GM12878 (cell line): ENCODE data around the gene ARMC8. TPM values are rescaled to one million over a fixed set of nuclear protein-coding genes. Genes with fewer than 3 reads are reported as not detected.

ENCODE experiments used
- ATAC-seq: fragments of 200-7000 bp; cut with Tn5 transposase; 3 replicates; pipeline ENCODE4 v1.9.1; 2020; ENCODE audit warnings: mild to moderate bottlenecking, moderate library complexity
- BruUV-seq: library from RNA; stranded (reverse); fragments of 400-500 nt; replicated peaks from 2 replicates; lab custom pipeline; 2021; lab: Mats Ljungman, UMichigan
- CTCF ChIA-PET: fragments of 300-600 bp; sonication (Branson Sonifier 250); formaldehyde crosslinking; extraction: SDS; loops from one replicate; lab custom pipeline; 2021; ENCODE audit warnings: inconsistent platforms; lab: Yijun Ruan, JAX
- POLR2A ChIA-PET: fragments of 350-600 bp; formaldehyde crosslinking; extraction: SDS; loops from one replicate; lab custom pipeline; 2021; ENCODE audit warnings: inconsistent platforms; lab: Charles Lee
- RAD21 ChIA-PET: fragments of 300-600 bp; sonication (Branson Sonifier 250); formaldehyde crosslinking; loops from one replicate; lab custom pipeline; 2023; ENCODE audit warnings: antibody characterized with exemption; ENCODE audit not compliant: unreplicated experiment; lab: Charles Lee
- SMC1A ChIA-PET: fragments of 300-600 bp; sonication (Branson Sonifier 250); formaldehyde crosslinking; loops from one replicate; lab custom pipeline; 2023; ENCODE audit not compliant: unreplicated experiment, uncharacterized antibody; lab: Charles Lee
- DNase-seq: peaks from one replicate; pipeline ENCODE4 v3.0.0-alpha.2; 2011; ENCODE audit warnings: low read depth, low spot score
- FAIRE-seq: peaks from 3 replicates; lab custom pipeline; 2011; peaks lifted over from hg19 to GRCh38; lab: Jason Lieb, UNC
- H2AFZ ChIP-seq: 2 replicates; pipeline ENCODE4 v1.6.0; 2011; ENCODE audit warnings: low read depth, low read length, control low read depth; ENCODE audit not compliant: control insufficient read depth
- H3K27ac ChIP-seq: 2 replicates; pipeline ENCODE4 v1.5.1; 2011; ENCODE audit warnings: control low read depth; ENCODE audit not compliant: control insufficient read depth, insufficient read depth
- H3K27me3 ChIP-seq, 2 experiments: replicated peaks in 1 of 2; 2 replicates each; pipeline versions ENCODE4 v1.6.0 to v1.6.1; 2011; ENCODE audit warnings: low read length in 1 of 2; ENCODE audit not compliant: control insufficient read depth in 2 of 2, insufficient read depth in 2 of 2
- H3K36me3 ChIP-seq, 2 experiments: 2 replicates each; pipeline ENCODE4 v1.5.1; 2011; ENCODE audit warnings: low read length in 1 of 2; ENCODE audit not compliant: control insufficient read depth in 2 of 2, insufficient read depth in 2 of 2
- H3K4me1 ChIP-seq: 2 replicates; pipeline ENCODE4 v1.6.1; 2011; ENCODE audit warnings: mild to moderate bottlenecking, low read length, moderate library complexity, mixed read lengths; ENCODE audit not compliant: control insufficient read depth, insufficient read depth
- H3K4me2 ChIP-seq: 2 replicates; pipeline ENCODE4 v1.6.0; 2011; ENCODE audit warnings: control low read depth; ENCODE audit not compliant: control insufficient read depth, insufficient read depth
- H3K4me3 ChIP-seq: fragments of 200-600 bp; sonication (generic); 2 replicates; pipeline ENCODE4 v1.5.1; 2016
- H3K79me2 ChIP-seq: 2 replicates; pipeline ENCODE4 v1.6.0; 2011; ENCODE audit warnings: low read length; ENCODE audit not compliant: control insufficient read depth, insufficient read depth
- H3K9ac ChIP-seq: 2 replicates; pipeline ENCODE4 v1.8.0; 2011; ENCODE audit warnings: low read length, control low read depth, mixed read lengths; ENCODE audit not compliant: control insufficient read depth, insufficient read depth
- H3K9me3 ChIP-seq: replicated peaks from 3 replicates; pipeline ENCODE4 v1.5.1; 2011; ENCODE audit warnings: mild to moderate bottlenecking, low read length; ENCODE audit not compliant: control insufficient read depth, insufficient read depth
- H4K20me1 ChIP-seq: 2 replicates; pipeline ENCODE4 v1.6.0; 2011; ENCODE audit not compliant: control insufficient read depth, insufficient read depth
- ATF7 ChIP-seq: fragments of 450-650 bp; IDR thresholded peaks from 2 replicates; pipeline ENCODE4 v1.6.1; 2016; ENCODE audit warnings: low read depth, mild to moderate bottlenecking
- BRCA1 ChIP-seq: IDR thresholded peaks from 2 replicates; pipeline ENCODE4 v1.6.1; 2011; ENCODE audit warnings: low read depth, low read length, improper control_type of control experiment
- CBFB ChIP-seq: IDR thresholded peaks from 2 replicates; pipeline ENCODE4 v1.6.1; 2016; ENCODE audit warnings: antibody characterized with exemption, low read depth
- EED ChIP-seq: sonication (generic); IDR thresholded peaks from 2 replicates; pipeline ENCODE4 v1.6.1; 2016; ENCODE audit warnings: antibody characterized with exemption, low read depth
- IRF4 ChIP-seq: IDR thresholded peaks from 2 replicates; pipeline ENCODE4 v1.6.1; 2011; ENCODE audit warnings: low read depth, low read length
- MAX ChIP-seq: IDR thresholded peaks from 2 replicates; pipeline ENCODE4 v1.6.1; 2012; ENCODE audit warnings: low read depth, low read length, improper control_type of control experiment
- MYB ChIP-seq: fragments of 150-350 bp; IDR thresholded peaks from 2 replicates; pipeline ENCODE4 v1.6.1; 2014; ENCODE audit warnings: mild to moderate bottlenecking, low read depth, low read length, borderline replicate concordance
- NR2C1 ChIP-seq: fragments of 450-650 bp; IDR thresholded peaks from 2 replicates; pipeline ENCODE4 v1.6.1; 2017; ENCODE audit warnings: antibody characterized with exemption, mild to moderate bottlenecking, moderate library complexity
- NR2C2 ChIP-seq: IDR thresholded peaks from 2 replicates; pipeline ENCODE4 v1.6.1; 2011; ENCODE audit warnings: borderline replicate concordance, low read depth; ENCODE audit not compliant: control insufficient read depth, insufficient read length
- SMAD1 ChIP-seq: fragments of 450-650 bp; IDR thresholded peaks from 2 replicates; pipeline ENCODE4 v1.6.1; 2018; ENCODE audit warnings: mild to moderate bottlenecking, low read depth; ENCODE audit not compliant: partially characterized antibody
- SUPT20H ChIP-seq: IDR thresholded peaks from 2 replicates; pipeline ENCODE4 v1.6.1; 2011; ENCODE audit warnings: low read depth, mild to moderate bottlenecking, low read length, moderate library complexity, borderline replicate concordance; ENCODE audit not compliant: control insufficient read depth
- SUZ12 ChIP-seq: fragments of 200-600 bp; sonication (generic); IDR thresholded peaks from one replicate; pipeline ENCODE4 v1.6.1; 2018; ENCODE audit warnings: antibody characterized with exemption, mild to moderate bottlenecking; ENCODE audit not compliant: unreplicated experiment
- TCF3 ChIP-seq: IDR thresholded peaks from 2 replicates; pipeline ENCODE4 v1.6.1; 2012; ENCODE audit warnings: low read depth, mild to moderate bottlenecking, low read length, borderline replicate concordance; ENCODE audit not compliant: insufficient read depth
- WGBS: methylation state at CpG from one replicate; pipeline ENCODE4 v1.1.6; 2016; ENCODE audit warnings: low lambda C conversion rate; ENCODE audit not compliant: insufficient replicate concordance, insufficient coverage; ENCODE audit errors: missing lambda C conversion rate; 5-methylcytosine and 5-hydroxymethylcytosine counted together
- in situ Hi-C: fragments of 300-500 bp; cut with MboI; formaldehyde crosslinking; loops from 9 replicates; pipeline ENCODE4 v1.14.3; 2018; ENCODE audit warnings: mixed read lengths
- intact Hi-C: fragments of 100-400 bp; cut with micrococcal nuclease; formaldehyde crosslinking; loops from one replicate; pipeline ENCODE4 v1.14.2; 2022; ENCODE audit not compliant: unreplicated experiment
- polyA plus RNA-seq, 11 experiments: library from polyadenylated mRNA; depleted of rRNA in 4 of 11; unstranded in 6 of 11; stranded (reverse) in 5 of 11; fragments of >200 nt; fragmentation: Nextera tagmentation in 4 of 11; fragmentation: Illumina TruSeq in 1 of 11; extraction: Ambion mirVana in 4 of 11; extraction: Trizol in 1 of 11; gene quantifications; 1 replicate in 1 of 11; 2 replicates in 10 of 11; pipeline versions ENCODE4 v1.2.1 to v1.2.3, GENCODE V29; 2011 to 2016; ENCODE audit warnings: inconsistent platforms in 2 of 11, missing spikeins in 2 of 11, low read depth in 1 of 11
- total RNA-seq, 4 experiments: library from RNA; depleted of rRNA in 3 of 4; stranded (reverse); fragments of >200 nt in 3 of 4; fragmentation: Illumina TruSeq in 1 of 4; extraction: Trizol in 1 of 4; gene quantifications; 2 replicates each; pipeline versions ENCODE4 v1.2.1 to v1.2.3, GENCODE V29; 2013 to 2021
- TF ChIP-seq, protein P1 (sequence below): fragments of 450-650 bp; IDR thresholded peaks from 2 replicates; pipeline ENCODE4 v1.6.1; 2016; ENCODE audit warnings: mild to moderate bottlenecking
- TF ChIP-seq, protein P2 (sequence below), 3 experiments: IDR thresholded peaks in 2 of 3; conservative IDR thresholded peaks in 1 of 3; 2 replicates each; pipeline ENCODE4 v1.5.1; 2011; ENCODE audit warnings: low read depth in 3 of 3, low read length in 3 of 3, mild to moderate bottlenecking in 3 of 3, control low read depth in 2 of 3, moderate library complexity in 2 of 3, inconsistent platforms in 1 of 3, mixed read lengths in 1 of 3; ENCODE audit not compliant: control insufficient read depth in 2 of 3, insufficient read depth in 1 of 3; ENCODE audit errors: extremely low read depth in 1 of 3

The ARMC8 gene
- total and polyA plus RNA-seq, 10 of the 15 experiments (the other 5 are each of a cell fraction or from before 2014, with no cell fraction given): 29.8 to 93.4 (median 45.3) TPM

- no peak for FAIRE-seq
- ATAC-seq: no peak
- ChIA-PET CTCF (no interaction called here), RAD21 (no interaction called here), SMC1A (no interaction called here), POLR2A (no interaction called here)
- no peak overlapping the region for H3K4me3 ChIP-seq
- no peak overlapping the region for H3K27ac ChIP-seq
- intact Hi-C loops (no loop called here), in situ Hi-C loops (no loop called here)
- H3K4me2 ChIP-seq: no peak overlapping the region
- H3K9me3 ChIP-seq: no peaks in the 10 kb centered on the region
- H3K9ac ChIP-seq: no peak overlapping the region
- peaks cover 2% of the 10 kb centered on the region; the same call in 1 of the 2 replicates for H4K20me1 ChIP-seq
- no peaks in the 10 kb centered on the region for H3K36me3 ChIP-seq
- H3K79me2 ChIP-seq: no peaks in the 10 kb centered on the region
- WGBS: 15% methylated on average over 5 of the region's 5 CpGs
- no peak overlapping the region for H2AFZ ChIP-seq
- no peak for DNase-seq
- no peaks in the 10 kb centered on the region for H3K4me1 ChIP-seq
- no TSS peak for BruUV-seq
- peaks cover 0 to 4% of the 10 kb centered on the region in 2 experiments; a peak in 3 of 4 replicates for H3K27me3 ChIP-seq
- no peak for TF ChIP-seq TCF3
- TF ChIP-seq ATF7: no peak
- no peak for TF ChIP-seq IRF4
Measured at GRCh38 chr3:138338244-138338643, 151.1 kb downstream of the ARMC8 start.

- ChIA-PET RAD21 (no interaction called here), SMC1A (no interaction called here), POLR2A (no interaction called here), CTCF (no interaction called here)
- H3K36me3 ChIP-seq: no peaks in the 10 kb centered on the region
- H3K27me3 ChIP-seq: peaks cover 0 to 4% of the 10 kb centered on the region in 2 experiments; a peak in 3 of 4 replicates
- no TSS peak for BruUV-seq
- H3K4me1 ChIP-seq: no peaks in the 10 kb centered on the region
- H3K9ac ChIP-seq: no peak overlapping the region
- no peaks in the 10 kb centered on the region for H3K9me3 ChIP-seq
- no peak overlapping the region for H2AFZ ChIP-seq
- no peak overlapping the region for H3K4me2 ChIP-seq
- intact Hi-C loops (no loop called here), in situ Hi-C loops (no loop called here)
- no peak overlapping the region for H3K4me3 ChIP-seq
- peaks cover 2% of the 10 kb centered on the region; the same call in 1 of the 2 replicates for H4K20me1 ChIP-seq
- 48% methylated on average over 5 of the region's 5 CpGs for WGBS
- H3K79me2 ChIP-seq: no peaks in the 10 kb centered on the region
- DNase-seq (no peak), FAIRE-seq (no peak), ATAC-seq (no peak)
- TF ChIP-seq EED (no peak), SMAD1 (no peak), MYB (no peak), CBFB (no peak), SUPT20H (no peak), NR2C2 (no peak), BRCA1 (no peak), SUZ12 (no peak), NR2C1 (no peak), ATF7 (no peak), MAX (no peak)
- TF ChIP-seq, protein P1, sequence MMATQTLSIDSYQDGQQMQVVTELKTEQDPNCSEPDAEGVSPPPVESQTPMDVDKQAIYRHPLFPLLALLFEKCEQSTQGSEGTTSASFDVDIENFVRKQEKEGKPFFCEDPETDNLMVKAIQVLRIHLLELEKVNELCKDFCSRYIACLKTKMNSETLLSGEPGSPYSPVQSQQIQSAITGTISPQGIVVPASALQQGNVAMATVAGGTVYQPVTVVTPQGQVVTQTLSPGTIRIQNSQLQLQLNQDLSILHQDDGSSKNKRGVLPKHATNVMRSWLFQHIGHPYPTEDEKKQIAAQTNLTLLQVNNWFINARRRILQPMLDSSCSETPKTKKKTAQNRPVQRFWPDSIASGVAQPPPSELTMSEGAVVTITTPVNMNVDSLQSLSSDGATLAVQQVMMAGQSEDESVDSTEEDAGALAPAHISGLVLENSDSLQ: no peak
- TF ChIP-seq, protein P2, sequence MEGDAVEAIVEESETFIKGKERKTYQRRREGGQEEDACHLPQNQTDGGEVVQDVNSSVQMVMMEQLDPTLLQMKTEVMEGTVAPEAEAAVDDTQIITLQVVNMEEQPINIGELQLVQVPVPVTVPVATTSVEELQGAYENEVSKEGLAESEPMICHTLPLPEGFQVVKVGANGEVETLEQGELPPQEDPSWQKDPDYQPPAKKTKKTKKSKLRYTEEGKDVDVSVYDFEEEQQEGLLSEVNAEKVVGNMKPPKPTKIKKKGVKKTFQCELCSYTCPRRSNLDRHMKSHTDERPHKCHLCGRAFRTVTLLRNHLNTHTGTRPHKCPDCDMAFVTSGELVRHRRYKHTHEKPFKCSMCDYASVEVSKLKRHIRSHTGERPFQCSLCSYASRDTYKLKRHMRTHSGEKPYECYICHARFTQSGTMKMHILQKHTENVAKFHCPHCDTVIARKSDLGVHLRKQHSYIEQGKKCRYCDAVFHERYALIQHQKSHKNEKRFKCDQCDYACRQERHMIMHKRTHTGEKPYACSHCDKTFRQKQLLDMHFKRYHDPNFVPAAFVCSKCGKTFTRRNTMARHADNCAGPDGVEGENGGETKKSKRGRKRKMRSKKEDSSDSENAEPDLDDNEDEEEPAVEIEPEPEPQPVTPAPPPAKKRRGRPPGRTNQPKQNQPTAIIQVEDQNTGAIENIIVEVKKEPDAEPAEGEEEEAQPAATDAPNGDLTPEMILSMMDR (IDR thresholded peaks at IDR 0.05 in 2 of 3, conservative IDR thresholded peaks at IDR 0.05 in 1 of 3; ENCODE audit: control insufficient read depth in 2 of 3, extremely low read depth in 1 of 3, insufficient read depth in 1 of 3, low read depth in 3 of 3, low read length in 3 of 3): no peak
- no peak overlapping the region for H3K27ac ChIP-seq
Measured at GRCh38 chr3:138338811-138339210, 151.7 kb downstream of the ARMC8 start.
